ENCODE results near the gene CCM2. TPM values are rescaled to one million over a fixed set of nuclear protein-coding genes. Genes with fewer than 3 reads are reported as not detected.

CCM2 gene
- total RNA-seq, 2 donors from 2014 or later: 30.0 to 83.6 TPM

DNA sequence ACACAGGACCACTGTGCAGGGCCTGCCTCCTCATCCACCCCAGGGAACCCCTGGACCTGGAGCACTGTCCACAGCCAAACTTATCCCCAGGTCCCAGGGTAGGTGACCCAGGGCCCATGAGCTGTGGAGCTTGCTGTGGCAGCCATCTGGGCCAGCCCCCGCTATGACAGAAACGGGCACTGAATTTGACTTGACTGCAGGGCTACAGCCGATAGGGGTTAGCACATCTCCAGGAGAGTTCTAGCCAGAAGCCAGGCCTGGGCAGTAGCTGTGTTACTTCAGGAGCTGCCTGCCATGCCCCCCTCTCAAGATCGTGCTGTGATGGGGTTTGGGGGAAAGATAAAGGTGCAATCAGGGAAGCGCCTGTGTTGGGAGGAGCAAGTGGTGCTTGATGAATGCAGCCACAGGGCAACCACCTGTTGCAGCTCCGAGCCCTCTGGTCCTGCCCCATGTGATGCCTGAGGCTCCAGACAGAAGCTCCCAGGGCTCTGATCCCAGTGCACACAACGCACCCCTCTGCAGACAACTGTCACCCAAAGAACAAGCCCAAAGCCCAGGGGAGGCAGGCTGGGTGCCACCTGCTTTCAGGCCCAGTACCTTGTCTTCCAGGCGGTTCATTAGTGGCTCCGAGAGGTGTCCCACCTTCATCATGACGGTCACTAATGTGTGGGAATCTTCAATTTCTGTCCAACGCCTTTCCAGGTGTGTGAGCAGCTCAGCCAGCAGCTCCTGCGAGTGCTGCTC, 105.0 kb downstream of the CCM2 start:
- peaks cover 28 to 60% of the 10 kb centered on the region in 2 donors for H3K36me3 ChIP-seq
- no peaks in the 10 kb centered on the region for H3K27me3 ChIP-seq (replicated peaks; ENCODE audit: insufficient read depth)
- TF ChIP-seq POLR2AphosphoS5 (IDR thresholded peaks at IDR 0.05) (no peak), POLR2A (IDR thresholded peaks at IDR 0.05) (no peak), CTCF (IDR thresholded peaks at IDR 0.05) (no peak)
- H3K4me3 ChIP-seq: no peak overlapping the region
- intact Hi-C loops (cut with DNase I): no loop called here
- no peak overlapping the region for H3K27ac ChIP-seq
- no peak for DNase-seq (ENCODE audit: low spot score)
- WGBS: 90% methylated on average over 12 of the region's 12 CpGs
- peaks cover 5% of the 10 kb centered on the region for H3K4me1 ChIP-seq (replicated peaks)
- no peaks in the 10 kb centered on the region for H3K9me3 ChIP-seq

DNA sequence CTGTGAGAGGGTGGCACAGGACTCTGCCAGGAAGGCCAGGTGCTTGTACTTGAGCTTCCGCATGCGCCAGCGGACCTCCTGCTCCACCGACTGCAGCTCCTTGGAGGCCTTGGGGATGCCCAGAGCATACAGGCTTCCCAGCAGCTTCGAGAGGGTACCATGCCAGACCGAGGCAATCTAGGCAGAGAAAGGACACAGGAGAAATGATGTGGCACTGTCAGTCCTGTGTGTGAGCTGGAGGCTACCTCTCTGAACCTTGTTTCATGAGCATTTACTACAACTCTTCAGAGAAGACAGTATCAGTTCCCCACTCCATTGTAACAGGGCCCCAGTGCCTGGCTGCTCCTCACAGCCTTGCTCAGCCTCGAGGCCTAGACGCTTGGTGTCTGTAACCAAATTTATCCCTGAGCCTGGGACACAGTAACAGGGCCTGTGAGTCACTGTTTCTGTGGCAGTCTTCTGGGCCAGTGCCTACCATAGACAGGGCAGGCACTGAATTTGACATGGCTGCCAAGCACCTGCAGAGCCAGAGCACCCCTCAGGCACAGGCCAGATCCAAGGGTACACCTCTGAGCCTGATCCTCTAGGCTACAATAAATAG, 105.7 kb downstream of the CCM2 start:
- Histone ChIP-seq H3K4me1 (replicated peaks) (peaks cover 5% of the 10 kb centered on the region), H3K36me3 (peaks cover 28 to 53% of the 10 kb centered on the region in 2 donors), H3K27me3 (replicated peaks; ENCODE audit: insufficient read depth) (no peaks in the 10 kb centered on the region), H3K4me3 (no peak overlapping the region), H3K9me3 (no peaks in the 10 kb centered on the region), H3K27ac (no peak overlapping the region)
- WGBS: 88% methylated on average over 8 of the region's 8 CpGs
- no peak for DNase-seq (ENCODE audit: low spot score)
- intact Hi-C loops (cut with DNase I): no loop called here
- no peak for TF ChIP-seq POLR2A (IDR thresholded peaks at IDR 0.05)
- TF ChIP-seq CTCF (IDR thresholded peaks at IDR 0.05): no peak
- TF ChIP-seq POLR2AphosphoS5 (IDR thresholded peaks at IDR 0.05): no peak

- Histone ChIP-seq H3K9me3 (no peaks in the 10 kb centered on the region), H3K27me3 (replicated peaks; ENCODE audit: insufficient read depth) (no peaks in the 10 kb centered on the region), H3K27ac (no peak overlapping the region), H3K36me3 (peaks cover 18 to 42% of the 10 kb centered on the region in 2 donors), H3K4me1 (replicated peaks) (peaks cover 5% of the 10 kb centered on the region), H3K4me3 (no peak overlapping the region)
- WGBS: 77% methylated on average over 8 of the region's 8 CpGs
- TF ChIP-seq POLR2A (IDR thresholded peaks at IDR 0.05) (no peak), CTCF (IDR thresholded peaks at IDR 0.05) (no peak), POLR2AphosphoS5 (IDR thresholded peaks at IDR 0.05) (no peak)
- intact Hi-C loops (cut with DNase I): no loop called here
- no peak for DNase-seq (ENCODE audit: low spot score)
These were observed 106.8 kb downstream of the CCM2 start for GRCh38 chr7:45106820-45107219.

DNA sequence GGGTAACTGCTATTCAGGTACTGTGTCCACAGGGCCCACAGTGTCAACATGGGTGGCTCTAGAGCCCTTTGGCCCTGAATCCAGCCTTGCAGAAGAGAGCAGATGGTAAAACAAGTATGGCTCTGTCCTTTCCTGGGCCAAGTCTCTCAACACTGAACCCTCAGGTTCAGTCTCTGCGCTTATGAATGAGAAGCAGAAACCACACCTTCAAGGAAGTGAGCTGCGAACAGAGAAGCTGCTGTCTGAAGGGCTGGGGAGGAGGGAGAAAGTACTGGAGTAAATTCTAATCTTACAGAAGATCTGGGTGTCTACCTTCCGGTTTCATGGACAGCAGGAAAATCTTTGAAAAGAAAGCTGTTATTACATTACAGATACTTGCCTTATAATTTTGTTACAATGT, 107.4 kb downstream of the CCM2 start:
- WGBS: 75% methylated on average over 3 of the region's 3 CpGs
- DNase-seq (ENCODE audit: low spot score): no peak
- intact Hi-C loops (cut with DNase I): no loop called here

More for the DNA sequence above, 107.4 kb downstream of the CCM2 start:
- no peak overlapping the region for H3K4me3 ChIP-seq
- no peak overlapping the region for H3K27ac ChIP-seq
- H3K9me3 ChIP-seq: no peaks in the 10 kb centered on the region
- no peak for TF ChIP-seq POLR2A (IDR thresholded peaks at IDR 0.05)
- TF ChIP-seq CTCF (IDR thresholded peaks at IDR 0.05): no peak
- no peak for TF ChIP-seq POLR2AphosphoS5 (IDR thresholded peaks at IDR 0.05)
- H3K27me3 ChIP-seq (replicated peaks; ENCODE audit: insufficient read depth): no peaks in the 10 kb centered on the region
- peaks cover 15 to 38% of the 10 kb centered on the region in 2 donors for H3K36me3 ChIP-seq
- H3K4me1 ChIP-seq (replicated peaks): peaks cover 5% of the 10 kb centered on the region

All from prostate gland (tissue), 2 donors.